IMR-90 (cell line): ENCODE data around the gene AKAP5. TPM values are rescaled to one million over a fixed set of nuclear protein-coding genes. Genes with fewer than 3 reads are reported as not detected.

Experiments
- ATAC-seq: fragments of 200-7000 bp; cut with Tn5 transposase; 2 replicates; pipeline ENCODE4 v1.9.1; 2020; ENCODE audit warnings: low read depth, mild to moderate bottlenecking, moderate library complexity
- BruUV-seq: library from RNA; stranded (reverse); fragments of 400-500 nt; replicated peaks from 2 replicates; lab custom pipeline; 2021; lab: Mats Ljungman, UMichigan
- CTCF ChIA-PET: fragments of 300-600 bp; formaldehyde crosslinking; extraction: SDS; loops from one replicate; lab custom pipeline; 2021; ENCODE audit warnings: antibody characterized with exemption; lab: Yijun Ruan, JAX
- POLR2A ChIA-PET: fragments of 300-600 bp; sonication (Branson Sonifier 250); formaldehyde crosslinking; loops from one replicate; lab custom pipeline; 2022; ENCODE audit warnings: antibody characterized with exemption; ENCODE audit not compliant: unreplicated experiment; lab: Charles Lee
- DNase-seq: peaks from one replicate; pipeline ENCODE4 v3.0.0; 2013
- H2AFZ ChIP-seq: replicated peaks from 2 replicates; pipeline ENCODE3; 2013; ENCODE audit warnings: low read length, mild to moderate bottlenecking; ENCODE audit not compliant: poor library complexity
- H2AK5ac ChIP-seq: 2 replicates; pipeline ENCODE4 v1.6.1; 2013; ENCODE audit warnings: low read depth, low read length, inconsistent platforms
- H2AK9ac ChIP-seq: replicated peaks from 2 replicates; pipeline ENCODE3; 2013; ENCODE audit warnings: mild to moderate bottlenecking, low read depth, low read length, moderate library complexity; ENCODE audit not compliant: poor library complexity
- H2BK120ac ChIP-seq: 2 replicates; pipeline ENCODE4 v1.6.1; 2013; ENCODE audit warnings: low read depth, low read length, inconsistent platforms
- H2BK15ac ChIP-seq: 3 replicates; pipeline ENCODE4 v1.6.1; 2013; ENCODE audit warnings: low read depth, low read length, inconsistent platforms
- H2BK20ac ChIP-seq: 2 replicates; pipeline ENCODE4 v1.6.1; 2013; ENCODE audit warnings: low read depth, mild to moderate bottlenecking, inconsistent platforms, low read length, moderate library complexity
- H2BK5ac ChIP-seq: 2 replicates; pipeline ENCODE4 v1.6.1; 2013; ENCODE audit warnings: mild to moderate bottlenecking, low read depth, low read length, inconsistent platforms; ENCODE audit not compliant: poor library complexity, severe bottlenecking
- H3K14ac ChIP-seq: replicated peaks from 2 replicates; pipeline ENCODE4 v1.6.1; 2013; ENCODE audit warnings: low read depth, low read length, inconsistent platforms
- H3K18ac ChIP-seq: 2 replicates; pipeline ENCODE4 v1.6.1; 2013; ENCODE audit warnings: low read depth, low read length, control low read depth
- H3K23ac ChIP-seq: 2 replicates; pipeline ENCODE4 v1.6.1; 2013; ENCODE audit warnings: low read depth, low read length, inconsistent platforms
- H3K27ac ChIP-seq: 2 replicates; pipeline ENCODE4 v1.5.1; 2013; ENCODE audit warnings: mild to moderate bottlenecking, control low read depth, low read length; ENCODE audit not compliant: insufficient read depth
- H3K27me3 ChIP-seq: 2 replicates; pipeline ENCODE4 v1.6.1; 2013; ENCODE audit warnings: low read length; ENCODE audit not compliant: control insufficient read depth, insufficient read depth
- H3K36me3 ChIP-seq: 2 replicates; pipeline ENCODE4 v1.6.1; 2013; ENCODE audit warnings: low read length, mixed read lengths; ENCODE audit not compliant: control insufficient read depth, insufficient read depth
- H3K4ac ChIP-seq: 2 replicates; pipeline ENCODE4 v1.6.1; 2013; ENCODE audit warnings: low read depth, low read length, inconsistent platforms
- H3K4me1 ChIP-seq: 2 replicates; pipeline ENCODE4 v1.6.1; 2013; ENCODE audit warnings: low read length, mixed read lengths; ENCODE audit not compliant: control insufficient read depth, insufficient read depth
- H3K4me2 ChIP-seq: 2 replicates; pipeline ENCODE4 v1.6.1; 2013; ENCODE audit warnings: low read depth, mild to moderate bottlenecking, control low read depth, low read length, moderate library complexity
- H3K4me3 ChIP-seq: 2 replicates; pipeline ENCODE4 v1.5.1; 2013; ENCODE audit warnings: low read depth, mild to moderate bottlenecking, control low read depth, low read length, moderate library complexity; ENCODE audit not compliant: insufficient read depth
- H3K56ac ChIP-seq: 2 replicates; pipeline ENCODE4 v1.6.1; 2013; ENCODE audit warnings: low read length, inconsistent platforms; ENCODE audit not compliant: insufficient read depth; ENCODE audit errors: extremely low read depth
- H3K79me1 ChIP-seq, 2 experiments: 2 replicates each; pipeline ENCODE4 v1.6.1; 2013; ENCODE audit warnings: low read length in 2 of 2, inconsistent platforms in 1 of 2, low read depth in 1 of 2
- H3K9ac ChIP-seq: 2 replicates; pipeline ENCODE4 v1.6.1; 2013; ENCODE audit warnings: low read depth, low read length, control low read depth
- H3K9me1 ChIP-seq: 2 replicates; pipeline ENCODE4 v1.6.1; 2013; ENCODE audit warnings: low read length, inconsistent platforms; ENCODE audit not compliant: insufficient read depth
- H3K9me3 ChIP-seq: 2 replicates; pipeline ENCODE4 v1.6.1; 2013; ENCODE audit warnings: low read length; ENCODE audit not compliant: control insufficient read depth, insufficient read depth
- H4K20me1 ChIP-seq: 2 replicates; pipeline ENCODE4 v1.6.1; 2013; ENCODE audit warnings: low read length, inconsistent platforms; ENCODE audit not compliant: insufficient read depth
- H4K5ac ChIP-seq: 2 replicates; pipeline ENCODE4 v1.6.1; 2013; ENCODE audit warnings: mild to moderate bottlenecking, low read depth, low read length, control low read depth
- H4K8ac ChIP-seq, 2 experiments: 2 replicates each; pipeline ENCODE4 v1.6.1; 2013; ENCODE audit warnings: low read depth in 2 of 2, low read length in 2 of 2, control low read depth in 1 of 2, inconsistent platforms in 1 of 2
- H4K91ac ChIP-seq: 2 replicates; pipeline ENCODE4 v1.6.1; 2013; ENCODE audit warnings: low read depth, low read length, inconsistent platforms; ENCODE audit not compliant: insufficient read depth
- BHLHE40 ChIP-seq: fragments of 150-350 bp; IDR thresholded peaks from 2 replicates; pipeline ENCODE4 v1.6.1; 2016; ENCODE audit warnings: mild to moderate bottlenecking, low read depth, low read length
- CEBPB ChIP-seq: IDR thresholded peaks from 2 replicates; pipeline ENCODE4 v1.6.1; 2012; ENCODE audit warnings: low read depth, low read length, improper control_type of control experiment
- CHD1 ChIP-seq: IDR thresholded peaks from 2 replicates; pipeline ENCODE4 v1.6.1; 2012; ENCODE audit warnings: low read depth, low read length, improper control_type of control experiment
- FOS ChIP-seq: fragments of 150-350 bp; IDR thresholded peaks from 2 replicates; pipeline ENCODE4 v1.6.1; 2016; ENCODE audit warnings: low read depth, low read length
- MAFK ChIP-seq: IDR thresholded peaks from 2 replicates; pipeline ENCODE4 v1.6.1; 2012; ENCODE audit warnings: low read depth, low read length, improper control_type of control experiment
- MAZ ChIP-seq: IDR thresholded peaks from 2 replicates; pipeline ENCODE4 v1.6.1; 2012; ENCODE audit warnings: low read depth, mild to moderate bottlenecking, low read length, improper control_type of control experiment, moderate library complexity, borderline replicate concordance
- MXI1 ChIP-seq: IDR thresholded peaks from 2 replicates; pipeline ENCODE4 v1.6.1; 2012; ENCODE audit warnings: low read depth, mild to moderate bottlenecking, low read length, moderate library complexity, borderline replicate concordance
- NFE2L2 ChIP-seq: fragments of 150-350 bp; IDR thresholded peaks from 2 replicates; pipeline ENCODE4 v1.6.1; 2016; ENCODE audit warnings: low read depth, mild to moderate bottlenecking, low read length
- POLR2A ChIP-seq: IDR thresholded peaks from 2 replicates; pipeline ENCODE4 v1.6.1; 2012; ENCODE audit warnings: mild to moderate bottlenecking, low read depth, low read length
- RAD21 ChIP-seq: IDR thresholded peaks from 2 replicates; pipeline ENCODE4 v1.6.1; 2012; ENCODE audit warnings: low read length, improper control_type of control experiment
- RCOR1 ChIP-seq: IDR thresholded peaks from 2 replicates; pipeline ENCODE4 v1.6.1; 2012; ENCODE audit warnings: mild to moderate bottlenecking, low read length, improper control_type of control experiment; ENCODE audit not compliant: insufficient replicate concordance
- RFX5 ChIP-seq: IDR thresholded peaks from 2 replicates; pipeline ENCODE4 v1.8.0; 2012; ENCODE audit warnings: low read depth, mild to moderate bottlenecking, low read length, moderate library complexity
- SMC3 ChIP-seq: fragments of 150-350 bp; IDR thresholded peaks from 2 replicates; pipeline ENCODE4 v1.6.1; 2016; ENCODE audit warnings: low read depth, mild to moderate bottlenecking, antibody characterized with exemption, low read length, moderate library complexity
- USF2 ChIP-seq: fragments of 150-350 bp; IDR thresholded peaks from 2 replicates; pipeline ENCODE4 v1.6.1; 2017; ENCODE audit warnings: mild to moderate bottlenecking, antibody characterized with exemption, low read length, low read depth
- WGBS, 2 experiments: methylation state at CpG; one replicate each; pipeline versions ENCODE4 v1.1.5 to v1.1.7; 2013; ENCODE audit warnings: missing lambda C conversion rate in 2 of 2; ENCODE audit not compliant: insufficient read length in 1 of 2; ENCODE audit errors: extremely low coverage in 2 of 2; 5-methylcytosine and 5-hydroxymethylcytosine counted together
- dilution Hi-C: fragments of 300-500 bp; cut with HindIII; formaldehyde crosslinking; loops from one replicate; pipeline ENCODE4 v1.14.3; 2018; ENCODE audit warnings: low sequenced_read_pairs; ENCODE audit not compliant: unreplicated experiment
- in situ Hi-C: fragments of 300-500 bp; cut with MboI; formaldehyde crosslinking; loops from 3 replicates; pipeline ENCODE4 v1.14.3; 2019; ENCODE audit warnings: low sequenced_read_pairs, inconsistent platforms, mixed read lengths
- intact Hi-C: fragments of 100-400 bp; cut with micrococcal nuclease; formaldehyde crosslinking; loops from 2 replicates; pipeline ENCODE4 v1.10.0; 2022
- polyA plus RNA-seq, 3 experiments: library from polyadenylated mRNA; depleted of rRNA; stranded (reverse); fragments of >200 nt; gene quantifications; 2 replicates each; pipeline ENCODE4 v1.2.3, GENCODE V29; 2012; ENCODE audit warnings: low replicate concordance in 1 of 3
- total RNA-seq: library from RNA; depleted of rRNA; stranded (reverse); fragments of >200 nt; gene quantifications from 2 replicates; pipeline ENCODE4 v1.2.3, GENCODE V29; 2012
- TF ChIP-seq, protein P1 (sequence below): conservative IDR thresholded peaks from 2 replicates; pipeline ENCODE4 v1.5.1; 2012; ENCODE audit warnings: mild to moderate bottlenecking, low read depth, low read length, improper control_type of control experiment
- TF ChIP-seq, protein P2 (sequence below): fragments of 150-350 bp; IDR thresholded peaks from 2 replicates; pipeline ENCODE4 v1.6.1; 2016; ENCODE audit warnings: low read depth, mild to moderate bottlenecking, low read length, moderate library complexity, borderline replicate concordance

AKAP5 gene
- total and polyA plus RNA-seq, 2 of the 4 experiments (the other 2 are of a cell fraction) = 0.21 to 0.72 TPM

GRCh38 chr14:64515053-64515452 lies 49.8 kb downstream of the AKAP5 start:
- Histone ChIP-seq H4K8ac (no peak overlapping the region), H4K20me1 (peaks cover 91% of the 10 kb centered on the region)
- no peak for DNase-seq

More at GRCh38 chr14:64515053-64515452, 49.8 kb downstream of the AKAP5 start:
- no peak overlapping the region for H2AFZ ChIP-seq
- no peaks in the 10 kb centered on the region; the same call in 1 of the 2 replicates for H3K4me1 ChIP-seq
- no peak overlapping the region for H3K23ac ChIP-seq
- no peak overlapping the region for H4K5ac ChIP-seq
- H3K4me2 ChIP-seq = no peak overlapping the region
- no peak overlapping the region for H3K4ac ChIP-seq
- no peak overlapping the region for H3K56ac ChIP-seq
- no peak overlapping the region for H2AK5ac ChIP-seq
- H3K27me3 ChIP-seq = no peaks in the 10 kb centered on the region
- dilution Hi-C loops (no loop called here), intact Hi-C loops (no loop called here), in situ Hi-C loops (no loop called here)
- TF ChIP-seq MXI1 (no peak), RAD21 (no peak), MAZ (no peak), SMC3 (no peak), FOS (no peak), USF2 (no peak), MAFK (no peak), RCOR1 (no peak), POLR2A (no peak), RFX5 (no peak), NFE2L2 (no peak), CEBPB (no peak), BHLHE40 (no peak), CHD1 (no peak)
- TF ChIP-seq, protein P1, sequence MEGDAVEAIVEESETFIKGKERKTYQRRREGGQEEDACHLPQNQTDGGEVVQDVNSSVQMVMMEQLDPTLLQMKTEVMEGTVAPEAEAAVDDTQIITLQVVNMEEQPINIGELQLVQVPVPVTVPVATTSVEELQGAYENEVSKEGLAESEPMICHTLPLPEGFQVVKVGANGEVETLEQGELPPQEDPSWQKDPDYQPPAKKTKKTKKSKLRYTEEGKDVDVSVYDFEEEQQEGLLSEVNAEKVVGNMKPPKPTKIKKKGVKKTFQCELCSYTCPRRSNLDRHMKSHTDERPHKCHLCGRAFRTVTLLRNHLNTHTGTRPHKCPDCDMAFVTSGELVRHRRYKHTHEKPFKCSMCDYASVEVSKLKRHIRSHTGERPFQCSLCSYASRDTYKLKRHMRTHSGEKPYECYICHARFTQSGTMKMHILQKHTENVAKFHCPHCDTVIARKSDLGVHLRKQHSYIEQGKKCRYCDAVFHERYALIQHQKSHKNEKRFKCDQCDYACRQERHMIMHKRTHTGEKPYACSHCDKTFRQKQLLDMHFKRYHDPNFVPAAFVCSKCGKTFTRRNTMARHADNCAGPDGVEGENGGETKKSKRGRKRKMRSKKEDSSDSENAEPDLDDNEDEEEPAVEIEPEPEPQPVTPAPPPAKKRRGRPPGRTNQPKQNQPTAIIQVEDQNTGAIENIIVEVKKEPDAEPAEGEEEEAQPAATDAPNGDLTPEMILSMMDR = no peak
- TF ChIP-seq, protein P2, sequence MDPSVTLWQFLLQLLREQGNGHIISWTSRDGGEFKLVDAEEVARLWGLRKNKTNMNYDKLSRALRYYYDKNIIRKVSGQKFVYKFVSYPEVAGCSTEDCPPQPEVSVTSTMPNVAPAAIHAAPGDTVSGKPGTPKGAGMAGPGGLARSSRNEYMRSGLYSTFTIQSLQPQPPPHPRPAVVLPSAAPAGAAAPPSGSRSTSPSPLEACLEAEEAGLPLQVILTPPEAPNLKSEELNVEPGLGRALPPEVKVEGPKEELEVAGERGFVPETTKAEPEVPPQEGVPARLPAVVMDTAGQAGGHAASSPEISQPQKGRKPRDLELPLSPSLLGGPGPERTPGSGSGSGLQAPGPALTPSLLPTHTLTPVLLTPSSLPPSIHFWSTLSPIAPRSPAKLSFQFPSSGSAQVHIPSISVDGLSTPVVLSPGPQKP = no peak
- POLR2A ChIA-PET = no interaction called here
- no peak overlapping the region for H2BK5ac ChIP-seq
- no peaks in the 10 kb centered on the region for H3K36me3 ChIP-seq
- no peak overlapping the region for H3K4me3 ChIP-seq
- no peak overlapping the region for H3K9ac ChIP-seq
- H2BK15ac ChIP-seq = no peak overlapping the region
- CTCF ChIA-PET = no interaction called here
- H2AK9ac ChIP-seq = no peak overlapping the region
- peaks cover 3% of the 10 kb centered on the region; the same call in 1 of the 2 replicates for H3K9me1 ChIP-seq
- WGBS, 2 experiments = 60% methylated on average over 1 of the region's 1 CpG; no CpG with 5 or more reads in 1 of the 2 experiments
- H4K91ac ChIP-seq = no peak overlapping the region
- H3K79me1 ChIP-seq = peaks cover 0 to 57% of the 10 kb centered on the region in 2 experiments; a peak in 3 of 4 replicates
- H3K27ac ChIP-seq = no peak overlapping the region
- no peaks in the 10 kb centered on the region for H3K9me3 ChIP-seq
- no peak overlapping the region for H3K18ac ChIP-seq
- H2BK20ac ChIP-seq = no peak overlapping the region
- H3K14ac ChIP-seq = no peak overlapping the region
- no TSS peak for BruUV-seq
- no peak overlapping the region for H2BK120ac ChIP-seq
- ATAC-seq = no peak
